ENCODE measurements around the gene IDUA.
A peak's percentile ranks its signal among the peaks of the same experiment; 100 is the strongest.

The IDUA gene

DNA sequence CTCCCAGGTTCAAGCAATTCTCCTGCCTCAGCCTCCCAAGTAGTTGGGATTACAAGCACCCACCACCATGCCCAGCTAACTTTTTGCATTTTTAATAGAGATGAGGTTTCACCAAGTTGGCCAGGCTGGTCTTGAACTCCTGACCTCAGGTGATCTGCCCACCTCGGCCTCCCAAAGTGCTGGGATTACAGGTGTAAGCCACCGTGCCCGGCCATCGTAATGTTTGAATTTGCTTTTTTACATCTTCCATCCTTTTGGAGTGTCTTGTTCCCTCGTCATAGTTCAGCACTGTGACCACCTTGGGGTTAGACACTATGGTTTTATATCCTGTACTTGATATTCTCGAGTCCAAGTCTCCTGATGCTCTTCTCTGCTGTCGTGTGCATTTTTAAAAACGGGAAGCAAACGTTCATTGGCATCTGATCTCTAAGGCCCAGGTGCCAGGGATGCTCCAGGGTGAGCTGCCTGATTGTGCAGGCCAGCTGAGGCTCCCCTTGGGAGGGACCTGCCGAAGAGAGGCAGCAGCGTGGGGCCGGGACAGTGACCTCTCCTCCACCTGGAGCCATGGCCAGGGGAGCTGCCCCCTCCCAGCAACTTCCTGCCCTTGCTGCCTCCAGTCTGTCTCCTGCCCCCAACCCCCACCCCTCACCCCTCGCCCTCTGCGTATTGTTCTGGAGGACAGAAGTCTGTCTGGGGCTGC is 30.2 kb upstream of the IDUA start:
- no peak for DNase-seq

DNA sequence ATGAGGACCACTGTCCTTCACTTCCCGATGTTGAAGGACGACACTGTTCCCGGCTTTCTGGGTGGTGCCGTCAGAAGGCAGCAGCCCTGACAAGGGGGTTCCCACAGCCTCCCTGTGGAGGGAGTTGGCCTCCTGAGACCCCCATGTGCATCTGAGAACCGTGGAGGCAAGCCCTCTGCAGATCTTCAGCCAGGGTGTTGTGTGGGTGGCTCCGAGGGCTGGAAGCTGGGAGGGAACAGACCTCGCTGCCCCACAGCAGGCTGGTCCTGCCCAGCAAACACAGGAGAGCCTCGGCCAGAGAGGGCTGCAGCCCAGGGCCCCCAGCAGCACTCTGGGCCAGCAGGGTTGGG is 29.6 kb upstream of the IDUA start:
- no peak for DNase-seq

DNA sequence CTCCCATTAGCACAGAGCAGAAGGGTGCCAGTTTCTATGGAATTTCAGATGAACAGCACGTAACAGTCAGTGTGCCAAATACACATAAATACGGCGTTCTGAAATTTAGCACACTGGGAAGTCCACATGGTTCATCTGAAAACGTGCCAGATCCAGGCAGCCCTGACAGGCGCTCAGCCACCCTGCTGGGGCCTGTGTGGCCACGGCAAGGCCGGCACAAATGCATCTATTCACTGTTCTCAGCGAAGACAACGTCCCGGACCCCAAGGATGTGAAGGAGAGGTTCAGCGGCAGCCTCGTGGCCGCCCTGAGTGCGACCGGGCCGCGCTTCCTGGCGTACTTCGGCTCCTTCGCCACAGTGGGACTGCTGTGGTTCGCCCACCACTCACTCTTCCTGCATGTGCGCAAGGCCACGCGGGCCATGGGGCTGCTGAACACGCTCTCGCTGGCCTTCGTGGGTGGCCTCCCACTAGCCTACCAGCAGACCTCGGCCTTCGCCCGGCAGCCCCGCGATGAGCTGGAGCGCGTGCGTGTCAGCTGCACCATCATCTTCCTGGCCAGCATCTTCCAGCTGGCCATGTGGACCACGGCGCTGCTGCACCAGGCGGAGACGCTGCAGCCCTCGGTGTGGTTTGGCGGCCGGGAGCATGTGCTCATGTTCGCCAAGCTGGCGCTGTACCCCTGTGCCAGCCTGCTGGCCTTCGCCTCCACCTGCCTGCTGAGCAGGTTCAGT is 29.1 kb upstream of the IDUA start:
- no peak for DNase-seq

GRCh38 chr4:958314-958665 is 28.6 kb upstream of the IDUA start:
- no peak for DNase-seq

DNA sequence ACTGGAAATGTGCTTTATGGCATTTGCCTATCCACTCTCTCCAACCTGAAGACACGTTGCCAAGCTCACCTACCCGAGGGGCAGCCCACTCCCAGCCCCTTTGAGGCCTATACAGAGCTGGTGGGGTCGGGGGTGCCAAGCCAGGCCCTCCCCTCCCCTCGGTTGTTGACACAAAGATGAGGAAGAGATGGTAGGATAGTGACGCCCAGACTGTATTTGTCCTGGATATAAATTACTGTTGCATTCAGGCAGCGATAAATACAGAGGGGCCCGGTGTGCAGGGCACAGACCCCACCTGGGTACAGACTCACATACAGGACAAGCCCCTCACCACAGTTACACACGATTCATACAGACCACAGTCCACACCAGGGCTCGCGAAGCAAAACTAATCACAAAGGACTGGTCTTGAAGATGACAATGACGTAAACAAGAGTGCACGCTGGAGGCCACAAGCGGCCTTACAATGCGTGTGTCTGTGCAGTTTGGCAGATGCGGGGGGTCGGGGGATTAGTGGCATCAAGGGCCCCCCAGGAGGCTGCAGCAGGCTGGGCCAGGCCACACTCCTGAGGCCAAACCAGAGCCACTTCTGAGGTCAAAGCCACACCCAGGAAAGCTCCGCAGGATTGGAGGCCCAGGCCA is 28.0 kb upstream of the IDUA start:
- no peak for DNase-seq

- no peak for DNase-seq
Observed at GRCh38 chr4:959338-960139, 27.3 kb upstream of the IDUA start.

- DNase-seq: no peak
Observed at GRCh38 chr4:960140-960635, 26.7 kb upstream of the IDUA start.

- no peak for DNase-seq
Observed at GRCh38 chr4:960636-961350, 26.1 kb upstream of the IDUA start.

- DNase-seq: peak; percentile 36 to 68
Observed at GRCh38 chr4:961351-962230, 25.3 kb upstream of the IDUA start.

DNA sequence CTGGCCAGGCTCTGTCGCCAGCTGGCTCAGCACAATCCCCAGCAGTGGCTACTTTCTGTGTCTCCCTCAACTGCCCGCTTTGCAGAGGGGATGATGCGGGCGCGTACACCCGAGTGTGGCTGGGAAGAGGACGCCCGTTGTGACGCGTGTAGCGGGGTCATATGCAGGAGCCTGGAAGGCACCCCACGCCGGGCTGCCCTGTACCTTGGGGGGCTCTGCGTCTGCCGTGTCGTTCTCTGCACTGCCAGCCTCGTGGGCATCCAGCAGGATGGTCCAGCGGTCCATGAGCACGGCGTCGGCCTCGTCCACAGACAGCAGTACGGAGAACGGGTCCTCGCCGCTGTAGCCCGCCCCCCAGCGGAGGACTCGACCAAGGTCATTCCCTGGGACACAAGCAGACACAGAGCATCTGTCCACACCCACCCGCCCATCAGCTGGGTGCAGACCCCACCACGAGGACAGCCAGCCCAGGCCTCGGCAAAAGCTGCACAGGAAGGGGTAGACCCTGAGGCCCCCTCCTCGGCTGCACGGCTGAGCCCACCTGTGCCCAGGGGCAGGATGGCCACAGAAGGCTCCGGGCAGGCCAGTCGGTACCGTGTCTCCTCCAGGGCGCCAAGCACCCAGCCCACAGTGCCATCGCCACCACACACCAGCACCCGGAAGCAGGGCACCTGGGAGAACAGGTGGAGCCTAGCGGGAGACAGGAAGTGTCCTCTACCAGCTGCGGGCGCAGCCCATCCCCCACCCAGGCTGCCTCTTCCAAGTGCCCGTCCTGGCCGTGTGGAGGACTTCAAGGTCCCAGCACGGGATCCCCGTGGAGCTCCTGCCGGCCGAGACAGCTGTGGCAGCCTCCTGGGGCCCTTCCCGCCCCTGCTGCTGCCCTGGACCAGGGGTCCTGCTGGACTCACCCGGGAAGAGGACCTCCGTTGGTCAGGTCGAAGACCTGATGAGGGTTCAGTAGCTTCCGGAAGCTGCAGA is 24.3 kb upstream of the IDUA start:
- DNase-seq: peak; percentile 37 to 80

DNA sequence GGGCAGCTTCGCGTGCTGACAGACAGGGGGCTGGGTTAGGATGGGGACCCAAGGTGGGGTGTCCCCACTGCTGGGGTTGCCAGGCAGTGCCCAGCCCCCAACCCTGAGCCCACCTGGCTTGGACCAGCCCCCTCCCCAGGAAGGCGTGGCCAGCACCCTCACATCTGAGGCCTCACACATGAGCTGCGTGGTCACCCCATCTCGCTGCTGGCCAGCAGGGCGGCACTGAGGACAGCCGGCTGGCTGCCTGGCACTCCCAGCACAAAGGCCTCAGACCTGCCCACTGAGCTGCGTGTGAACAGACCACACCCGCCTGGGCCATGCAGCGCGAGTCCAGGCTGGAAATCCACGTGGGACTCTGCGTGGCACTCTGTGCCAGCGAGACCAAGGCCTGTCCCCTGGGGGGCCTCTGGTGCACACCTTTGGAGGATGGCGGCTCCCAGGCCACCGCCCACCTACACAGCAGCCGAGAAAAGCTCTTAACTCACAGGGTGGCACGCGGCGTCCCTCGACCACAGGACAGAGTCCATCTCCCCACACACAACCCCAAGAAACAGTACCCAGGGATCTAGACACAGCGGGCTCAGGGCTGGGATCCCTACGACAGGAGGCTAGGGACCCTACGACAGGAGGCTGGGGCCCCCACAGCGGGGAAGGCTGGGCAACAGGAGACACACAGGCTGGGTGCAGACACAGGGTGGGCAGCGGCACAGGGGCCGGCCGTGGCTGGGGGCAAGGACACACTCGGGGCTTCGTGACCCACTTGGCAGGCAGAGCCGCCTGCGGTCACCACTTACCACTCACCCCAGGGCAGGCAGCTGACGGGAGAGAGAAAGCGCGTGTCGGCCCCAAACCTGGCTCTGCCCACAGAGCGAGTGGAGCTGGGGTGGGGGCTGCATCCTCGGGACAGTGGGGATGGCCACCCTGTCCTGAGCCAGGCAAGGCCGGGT is 23.3 kb upstream of the IDUA start:
- no peak for DNase-seq

DNA sequence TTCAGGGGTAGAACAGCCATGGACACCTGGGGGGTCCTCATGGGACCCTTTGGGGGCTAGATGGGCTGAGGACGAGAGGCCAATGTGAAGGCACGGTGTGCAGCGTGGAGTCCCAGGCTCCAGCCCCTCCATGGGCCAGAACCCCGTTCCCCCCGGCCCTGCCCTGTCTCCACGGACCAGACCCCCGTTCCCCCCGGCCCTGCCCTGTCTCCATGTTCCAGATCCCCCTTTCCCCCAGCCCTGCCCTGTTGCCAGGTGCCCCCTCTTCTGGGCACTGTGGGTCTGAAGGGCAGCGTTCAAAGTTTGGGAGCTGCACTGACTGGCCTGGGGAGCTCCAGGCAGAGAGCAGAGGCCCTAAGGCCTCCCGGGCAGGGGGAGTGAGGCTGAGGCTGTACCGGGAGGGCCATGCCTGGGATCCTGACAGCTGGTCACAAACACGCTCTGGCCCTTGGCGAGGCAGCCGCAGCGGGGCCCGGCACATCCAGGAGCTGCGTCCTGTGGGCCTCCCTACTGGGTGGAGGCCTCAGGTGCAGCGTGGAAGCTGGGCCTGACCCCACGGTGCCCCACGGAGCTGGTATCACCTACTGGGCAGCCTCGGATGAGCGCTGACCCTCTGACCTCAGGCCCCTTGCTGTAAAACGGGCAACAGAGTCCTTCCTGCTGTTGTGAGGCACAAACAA is 22.4 kb upstream of the IDUA start:
- no peak for DNase-seq

DNA sequence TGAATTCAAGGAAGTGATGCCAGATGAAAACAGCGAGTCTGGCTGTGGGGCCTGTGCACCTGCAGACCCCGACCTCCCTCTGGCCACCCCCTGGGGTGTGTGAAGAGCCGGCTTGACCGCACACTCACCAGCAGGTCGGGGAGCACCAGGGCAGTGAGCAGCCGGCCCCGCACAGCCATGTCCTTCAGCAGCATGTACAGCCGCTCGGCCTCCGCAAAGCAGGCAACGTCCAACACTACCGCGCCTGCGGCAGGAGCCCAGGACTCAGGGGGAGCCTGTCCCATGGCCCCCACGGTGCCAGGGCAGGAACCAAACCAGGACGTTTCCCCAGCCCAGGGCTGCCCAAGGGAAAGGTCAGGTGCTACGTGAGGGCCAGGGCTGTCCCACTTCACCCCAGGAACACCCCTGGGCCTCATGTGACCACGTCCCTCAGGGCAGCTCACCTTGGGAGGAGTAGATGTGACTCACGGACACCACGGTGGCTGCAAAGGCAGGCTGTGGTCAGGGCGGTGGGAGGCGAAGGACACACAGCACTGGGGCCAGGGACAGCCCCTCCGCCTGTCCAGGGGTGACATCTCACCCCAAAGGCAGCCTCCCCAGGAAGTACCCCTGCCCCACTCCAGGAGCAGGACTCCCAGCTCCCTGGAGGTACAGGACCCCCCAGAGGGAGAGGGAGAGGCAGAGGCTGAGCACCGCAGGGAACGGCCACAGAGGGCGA is 21.6 kb upstream of the IDUA start:
- no peak for DNase-seq

GRCh38 chr4:965766-966134 is 21.1 kb upstream of the IDUA start:
- no peak for DNase-seq

DNA sequence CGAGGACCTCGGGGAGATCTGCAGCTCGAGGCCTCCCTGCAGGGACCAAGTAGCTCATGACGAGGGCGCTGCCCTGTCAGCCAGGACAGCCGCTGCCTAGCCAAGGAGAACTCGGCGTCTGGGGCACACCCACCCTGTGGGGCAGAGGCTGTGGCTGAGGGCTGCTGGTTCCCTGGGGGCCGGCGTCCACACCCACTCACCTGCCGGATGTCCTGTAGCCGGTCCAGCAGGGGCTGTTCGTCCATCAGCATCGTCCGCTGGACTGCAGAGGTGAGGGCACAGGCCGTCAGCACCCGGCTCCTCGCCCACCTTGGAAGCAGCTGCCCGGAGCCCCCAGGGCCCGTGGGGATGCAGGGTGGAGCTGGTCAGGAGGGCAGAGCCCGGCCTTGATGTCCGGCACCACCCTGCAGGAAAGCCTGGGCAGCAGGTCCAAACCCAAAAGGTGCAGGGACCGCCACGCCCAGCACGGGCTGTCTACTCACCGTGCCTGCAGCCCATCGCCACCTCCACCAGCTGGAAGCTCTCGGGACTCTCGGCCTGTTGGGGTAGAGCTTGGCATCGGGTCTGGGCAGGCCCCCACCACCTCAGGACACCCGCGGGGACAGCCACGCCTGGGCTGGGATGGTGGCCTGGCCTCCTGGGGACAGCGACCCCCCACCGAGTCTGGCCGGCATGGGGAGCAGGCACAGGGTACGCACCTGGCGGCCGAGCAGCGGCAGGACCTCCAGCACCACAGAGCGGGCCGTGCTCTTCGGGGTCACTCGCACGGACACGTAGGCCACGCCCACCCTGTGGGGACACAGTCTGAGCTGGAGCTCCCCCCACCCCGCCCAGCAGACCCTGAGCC is 20.4 kb upstream of the IDUA start:
- DNase-seq: no peak

DNA sequence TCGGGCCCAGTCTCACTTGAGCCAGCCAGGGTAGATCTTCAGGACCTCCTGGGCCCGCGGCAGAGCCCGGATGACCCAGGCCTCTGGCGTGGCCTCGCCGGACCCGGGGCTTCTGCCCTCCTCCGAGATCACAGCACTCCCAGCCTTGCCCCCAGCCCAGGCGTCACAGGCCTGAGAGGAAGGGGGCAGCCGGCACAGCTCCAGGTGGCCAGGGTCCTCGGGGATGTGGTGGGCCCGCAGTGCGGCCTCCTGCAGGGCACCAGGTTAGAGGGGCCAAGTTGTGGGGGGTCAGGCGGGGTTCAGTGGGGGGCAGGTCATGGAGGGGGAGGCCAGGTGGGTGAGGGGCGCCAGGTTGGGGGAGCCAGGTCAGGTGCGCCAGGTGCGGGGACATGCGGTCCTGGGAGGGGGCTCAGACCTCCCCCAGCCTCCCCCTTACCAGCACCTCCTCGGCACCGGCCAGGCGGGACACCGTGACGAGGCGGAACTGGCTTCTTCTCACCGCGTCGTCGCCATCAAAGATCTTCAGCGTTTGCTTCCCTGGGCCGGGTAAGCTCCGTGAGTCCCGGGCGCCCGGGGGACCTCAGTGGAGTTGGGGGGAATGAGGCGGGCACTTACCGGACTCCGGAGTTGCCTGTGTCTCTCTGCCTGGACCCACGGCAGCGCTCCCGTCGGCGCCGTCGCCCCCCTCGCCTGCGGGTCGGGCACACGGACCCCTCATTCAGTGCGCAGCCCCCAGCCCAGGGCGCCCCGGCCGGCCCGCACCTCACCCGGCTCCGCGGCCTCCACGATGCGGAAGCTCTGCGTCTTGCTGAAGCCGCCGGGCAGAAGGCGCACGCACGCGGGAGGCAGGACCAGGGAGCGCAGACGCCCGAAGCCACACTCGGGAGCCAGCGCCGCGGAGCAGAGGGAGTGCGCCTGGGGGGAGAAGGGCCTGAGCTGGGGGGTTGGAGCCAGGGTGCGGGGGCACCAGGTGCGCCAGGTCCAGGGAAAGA is 19.4 kb upstream of the IDUA start:
- peak in 1 of 2 experiments; percentile 59 for DNase-seq

Measured in NCI-H526 (cell line).